ENCODE data around the gene GJB1.
"Not testable (repeated sequence)": the region's sequence is repeated elsewhere in the genome, so short reads cannot be mapped to it uniquely, and the experiment has no call there.

The GJB1 gene

GRCh38 chrX:71256856-71257255, 33.8 kb downstream of the GJB1 start:
- no peak for DNase-seq

GRCh38 chrX:71268624-71269023, 45.6 kb downstream of the GJB1 start:
- DNase-seq = not testable (repeated sequence)

GRCh38 chrX:71269801-71270395, 46.9 kb downstream of the GJB1 start:
- no peak for DNase-seq

- not testable (repeated sequence) for DNase-seq
Measured at GRCh38 chrX:71272313-71272712, 49.3 kb downstream of the GJB1 start.

All from activated CD8-positive, alpha-beta memory T cell treated with anti-CD3 and anti-CD28 coated beads, Interleukin-2, amount 50 U/mL, for 4 hours (primary cell).